K562 treated with DMSO at 1 percent for 4 hours (cell line): Measurements from ENCODE around the gene CEP97. TPM values are rescaled to one million over a fixed set of nuclear protein-coding genes. Genes with fewer than 3 reads are reported as not detected.

Source experiments
- total RNA-seq: library from RNA; unstranded; fragments of 300-600 nt; gene quantifications from 2 replicates; pipeline ENCODE4 v1.2.3, GENCODE V29; 2022; ENCODE audit not compliant: insufficient read depth

The CEP97 gene, protein sequence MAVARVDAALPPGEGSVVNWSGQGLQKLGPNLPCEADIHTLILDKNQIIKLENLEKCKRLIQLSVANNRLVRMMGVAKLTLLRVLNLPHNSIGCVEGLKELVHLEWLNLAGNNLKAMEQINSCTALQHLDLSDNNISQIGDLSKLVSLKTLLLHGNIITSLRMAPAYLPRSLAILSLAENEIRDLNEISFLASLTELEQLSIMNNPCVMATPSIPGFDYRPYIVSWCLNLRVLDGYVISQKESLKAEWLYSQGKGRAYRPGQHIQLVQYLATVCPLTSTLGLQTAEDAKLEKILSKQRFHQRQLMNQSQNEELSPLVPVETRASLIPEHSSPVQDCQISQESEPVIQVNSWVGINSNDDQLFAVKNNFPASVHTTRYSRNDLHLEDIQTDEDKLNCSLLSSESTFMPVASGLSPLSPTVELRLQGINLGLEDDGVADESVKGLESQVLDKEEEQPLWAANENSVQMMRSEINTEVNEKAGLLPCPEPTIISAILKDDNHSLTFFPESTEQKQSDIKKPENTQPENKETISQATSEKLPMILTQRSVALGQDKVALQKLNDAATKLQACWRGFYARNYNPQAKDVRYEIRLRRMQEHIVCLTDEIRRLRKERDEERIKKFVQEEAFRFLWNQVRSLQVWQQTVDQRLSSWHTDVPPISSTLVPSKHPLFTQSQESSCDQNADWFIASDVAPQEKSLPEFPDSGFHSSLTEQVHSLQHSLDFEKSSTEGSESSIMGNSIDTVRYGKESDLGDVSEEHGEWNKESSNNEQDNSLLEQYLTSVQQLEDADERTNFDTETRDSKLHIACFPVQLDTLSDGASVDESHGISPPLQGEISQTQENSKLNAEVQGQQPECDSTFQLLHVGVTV
- total RNA-seq, result 0.77 and 2.4 TPM in 2 replicates

GRCh38 chr3:101724329-101725193 lies at the start of gene CEP97:
Gene CEP97 (plus strand): TSS chr3:101724614. CDS start chr3:101724677, 63 bp downstream.

GRCh38 chr3:101676765-101677435 lies 47.5 kb upstream of the CEP97 start, which contains the start of gene ZBTB11:
Gene ZBTB11 (minus strand): TSS chr3:101677132. CDS start chr3:101676914, 218 bp downstream.

GRCh38 chr3:101779047-101779821 lies 54.8 kb downstream of the CEP97 start, which contains the start of gene NXPE3:
Gene NXPE3 (plus strand): TSS chr3:101779211. CDS start chr3:101785597, 6,386 bp downstream.

Other genes starting within 250 kb of the CEP97 start
- 3.8 and 4.1 TPM in 2 replicates for gene SENP7, start 211.4 kb upstream of the CEP97 start, total RNA-seq
- gene TRMT10C, start 162.7 kb upstream of the CEP97 start, total RNA-seq, result 12.8 and 16.9 TPM in 2 replicates
- 51.9 and 55.8 TPM in 2 replicates for gene PCNP, start 150.4 kb upstream of the CEP97 start, total RNA-seq
- gene ZBTB11, start 47.5 kb upstream of the CEP97 start, total RNA-seq, result 10.6 and 13.2 TPM in 2 replicates
- gene RPL24, start 37.9 kb upstream of the CEP97 start, total RNA-seq, result 2,185 and 2,384 TPM in 2 replicates
- 2.7 and 4.2 TPM in 2 replicates for gene NXPE3, start 54.6 kb downstream of the CEP97 start, total RNA-seq
- gene NFKBIZ, start 124.9 kb downstream of the CEP97 start, total RNA-seq, result 2.3 and 5.2 TPM in 2 replicates